OCI-LY1 (cell line): ENCODE measurements around the gene SESN1.

Experiments used
- H2AFZ ChIP-seq: fragments of 200-600 bp; sonication (generic), shearing (Covaris generic); 2 replicates; pipeline ENCODE4 v1.6.0; 2014; ENCODE audit warnings: antibody characterized with exemption, mild to moderate bottlenecking, low read length
- H3F3A ChIP-seq: fragments of 200-600 bp; sonication (generic), shearing (Covaris generic); 2 replicates; pipeline ENCODE4 v1.6.0; 2014; ENCODE audit warnings: mild to moderate bottlenecking, antibody characterized with exemption, low read length, moderate library complexity; ENCODE audit not compliant: insufficient read depth
- H3K27ac ChIP-seq: fragments of 200-600 bp; sonication (generic); 2 replicates; pipeline ENCODE4 v1.5.1; 2014; ENCODE audit warnings: low read length, mixed run types, mild to moderate bottlenecking, low read depth; ENCODE audit not compliant: poor library complexity, severe bottlenecking
- H3K27me3 ChIP-seq: fragments of 200-600 bp; sonication (generic); 2 replicates; pipeline ENCODE4 v1.6.0; 2014; ENCODE audit warnings: antibody characterized with exemption, mild to moderate bottlenecking, low read length, moderate library complexity; ENCODE audit not compliant: insufficient read depth
- H3K36me3 ChIP-seq: fragments of 200-600 bp; sonication (generic); 2 replicates; pipeline ENCODE4 v1.6.1; 2014; ENCODE audit warnings: mild to moderate bottlenecking, antibody characterized with exemption, low read length, moderate library complexity, mixed read lengths; ENCODE audit not compliant: insufficient read depth
- H3K4me1 ChIP-seq: fragments of 200-600 bp; sonication (generic); 2 replicates; pipeline ENCODE4 v1.5.1; 2014; ENCODE audit warnings: mild to moderate bottlenecking, low read length, moderate library complexity; ENCODE audit not compliant: insufficient read depth, severe bottlenecking
- H3K4me2 ChIP-seq: fragments of 200-600 bp; sonication (generic), shearing (Covaris generic); 2 replicates; pipeline ENCODE4 v1.6.1; 2014; ENCODE audit warnings: low read length
- H3K4me3 ChIP-seq: fragments of 200-600 bp; sonication (generic); 2 replicates; pipeline ENCODE4 v1.5.1; 2014; ENCODE audit warnings: low read length, low read depth, mild to moderate bottlenecking, mixed read lengths; ENCODE audit not compliant: poor library complexity, severe bottlenecking
- H3K79me2 ChIP-seq: fragments of 200-600 bp; shearing (Covaris generic); 2 replicates; pipeline ENCODE4 v1.6.1; 2016; ENCODE audit warnings: mixed run types, low read length, mixed read lengths; ENCODE audit not compliant: insufficient read depth
- H3K9ac ChIP-seq: fragments of 200-600 bp; sonication (generic), shearing (Covaris generic); 2 replicates; pipeline ENCODE4 v1.6.1; 2014; ENCODE audit warnings: mild to moderate bottlenecking, low read length, mixed read lengths
- H3K9me2 ChIP-seq: fragments of 200-600 bp; sonication (generic), shearing (Covaris generic); 2 replicates; pipeline ENCODE4 v1.6.1; 2014; ENCODE audit warnings: low read depth, mild to moderate bottlenecking, low read length, mixed read lengths
- H3K9me3 ChIP-seq: fragments of 200-600 bp; shearing (Covaris generic); 2 replicates; pipeline ENCODE4 v1.6.1; 2014; ENCODE audit warnings: low read length, mixed read lengths
- H4K20me1 ChIP-seq: fragments of 200-600 bp; sonication (generic), shearing (Covaris generic); 2 replicates; pipeline ENCODE4 v1.6.0; 2016; ENCODE audit warnings: mild to moderate bottlenecking, low read length; ENCODE audit not compliant: insufficient read depth
- EZH2 ChIP-seq: fragments of 200-600 bp; sonication (generic), shearing (Covaris generic); IDR thresholded peaks from 2 replicates; pipeline ENCODE4 v1.8.0; 2017; ENCODE audit warnings: borderline replicate concordance, mixed run types, mild to moderate bottlenecking, antibody characterized with exemption, low read length, moderate library complexity, mixed read lengths
- TF ChIP-seq, protein P1 (sequence below): fragments of 200-600 bp; sonication (generic), shearing (Covaris generic); IDR thresholded peaks from 2 replicates; pipeline ENCODE4 v1.5.1; 2017; ENCODE audit warnings: mild to moderate bottlenecking, antibody characterized with exemption, low read length, moderate library complexity, mixed read lengths

SESN1 gene

GRCh38 chr6:108945681-108946159 is 148.9 kb downstream of the SESN1 start:
- Histone ChIP-seq H3K4me3 (no peak overlapping the region), H3K9ac (no peak overlapping the region), H3K9me3 (no peaks in the 10 kb centered on the region), H3K27ac (no peak overlapping the region), H3F3A (no peaks in the 10 kb centered on the region), H4K20me1 (no peaks in the 10 kb centered on the region), H3K36me3 (no peaks in the 10 kb centered on the region), H3K27me3 (no peaks in the 10 kb centered on the region; the same call in 1 of the 2 replicates), H2AFZ (no peak overlapping the region), H3K79me2 (no peaks in the 10 kb centered on the region), H3K4me1 (peaks cover 36% of the 10 kb centered on the region), H3K4me2 (no peak overlapping the region), H3K9me2 (no peaks in the 10 kb centered on the region)
- TF ChIP-seq EZH2: no peak
- TF ChIP-seq, protein P1, sequence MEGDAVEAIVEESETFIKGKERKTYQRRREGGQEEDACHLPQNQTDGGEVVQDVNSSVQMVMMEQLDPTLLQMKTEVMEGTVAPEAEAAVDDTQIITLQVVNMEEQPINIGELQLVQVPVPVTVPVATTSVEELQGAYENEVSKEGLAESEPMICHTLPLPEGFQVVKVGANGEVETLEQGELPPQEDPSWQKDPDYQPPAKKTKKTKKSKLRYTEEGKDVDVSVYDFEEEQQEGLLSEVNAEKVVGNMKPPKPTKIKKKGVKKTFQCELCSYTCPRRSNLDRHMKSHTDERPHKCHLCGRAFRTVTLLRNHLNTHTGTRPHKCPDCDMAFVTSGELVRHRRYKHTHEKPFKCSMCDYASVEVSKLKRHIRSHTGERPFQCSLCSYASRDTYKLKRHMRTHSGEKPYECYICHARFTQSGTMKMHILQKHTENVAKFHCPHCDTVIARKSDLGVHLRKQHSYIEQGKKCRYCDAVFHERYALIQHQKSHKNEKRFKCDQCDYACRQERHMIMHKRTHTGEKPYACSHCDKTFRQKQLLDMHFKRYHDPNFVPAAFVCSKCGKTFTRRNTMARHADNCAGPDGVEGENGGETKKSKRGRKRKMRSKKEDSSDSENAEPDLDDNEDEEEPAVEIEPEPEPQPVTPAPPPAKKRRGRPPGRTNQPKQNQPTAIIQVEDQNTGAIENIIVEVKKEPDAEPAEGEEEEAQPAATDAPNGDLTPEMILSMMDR: no peak

DNA sequence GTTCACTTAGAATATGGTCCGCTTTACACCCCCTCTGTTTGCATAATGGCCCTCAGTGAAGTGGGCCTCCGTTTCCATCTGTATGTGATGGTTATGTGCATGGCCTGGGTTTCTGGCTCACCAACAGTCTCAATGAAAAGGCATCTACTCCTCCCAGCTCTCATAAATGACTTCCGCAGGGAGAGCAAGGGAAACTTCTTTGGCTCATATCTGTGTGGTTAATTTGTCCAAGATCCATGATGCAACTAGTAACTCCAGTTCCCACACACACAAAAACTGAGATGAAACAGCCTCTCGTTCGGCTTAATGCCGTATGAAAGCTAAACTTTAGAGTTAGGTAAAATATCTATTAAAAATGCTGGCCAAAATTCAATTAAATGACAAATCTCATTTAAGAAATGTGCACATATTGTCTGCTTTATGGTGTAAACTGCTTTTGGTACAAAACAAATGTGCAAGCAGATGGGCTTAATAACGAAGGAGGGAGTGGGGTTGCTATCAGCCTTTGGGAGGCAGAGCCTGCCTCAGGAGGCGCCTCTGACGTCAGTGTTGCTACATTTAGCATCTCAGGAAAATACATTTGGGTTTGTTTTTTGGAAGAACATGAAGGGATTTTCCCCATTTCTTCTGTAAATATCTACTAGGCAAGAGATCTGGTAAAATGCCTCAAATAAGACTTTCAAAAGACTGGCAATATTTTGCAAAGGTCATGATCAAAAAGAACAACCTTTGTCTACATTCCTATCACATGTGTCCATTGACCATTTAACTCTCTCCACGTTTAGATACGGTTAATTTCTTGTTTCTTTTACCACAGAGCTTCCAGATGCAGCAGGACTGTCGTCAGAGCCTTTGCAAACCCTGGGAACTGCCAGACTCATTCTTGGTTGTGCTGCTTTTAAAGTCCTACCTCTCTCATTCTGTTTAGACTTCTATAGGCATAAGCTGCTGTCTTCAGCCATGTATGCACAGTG is 149.7 kb downstream of the SESN1 start:
- no peaks in the 10 kb centered on the region for H3F3A ChIP-seq
- no peak overlapping the region for H3K27ac ChIP-seq
- H3K9me2 ChIP-seq: no peaks in the 10 kb centered on the region
- H3K9ac ChIP-seq: no peak overlapping the region
- no peak overlapping the region for H3K4me3 ChIP-seq
- no peak for TF ChIP-seq EZH2
- TF ChIP-seq, protein P1: no peak
- H3K9me3 ChIP-seq: no peaks in the 10 kb centered on the region
- no peaks in the 10 kb centered on the region; the same call in 1 of the 2 replicates for H3K27me3 ChIP-seq
- H3K36me3 ChIP-seq: no peaks in the 10 kb centered on the region
- no peak overlapping the region for H3K4me2 ChIP-seq
- H2AFZ ChIP-seq: no peak overlapping the region
- peaks cover 39% of the 10 kb centered on the region for H3K4me1 ChIP-seq
- H4K20me1 ChIP-seq: no peaks in the 10 kb centered on the region
- no peaks in the 10 kb centered on the region for H3K79me2 ChIP-seq

DNA sequence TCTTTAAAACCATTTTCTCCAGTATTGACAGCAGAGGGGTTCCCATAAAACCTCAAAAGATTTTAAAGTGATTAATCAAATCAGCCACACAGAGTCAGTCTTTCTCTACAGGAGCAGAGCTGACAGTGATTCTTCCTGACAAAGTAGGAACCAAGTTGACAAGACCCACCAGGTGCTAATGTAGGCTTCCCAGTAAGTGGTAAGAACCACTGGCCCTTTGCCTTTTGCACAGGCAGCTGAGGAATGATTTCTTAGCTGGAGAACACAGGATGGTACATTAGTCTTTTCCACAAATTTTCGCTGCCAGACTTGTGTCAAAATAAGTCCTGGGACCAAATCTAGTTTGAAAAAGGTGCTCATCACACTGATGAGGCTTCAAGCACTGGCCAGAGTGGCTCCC is 150.6 kb downstream of the SESN1 start:
- no peaks in the 10 kb centered on the region for H3K36me3 ChIP-seq
- no peaks in the 10 kb centered on the region for H3K9me3 ChIP-seq
- no peak overlapping the region for H3K4me2 ChIP-seq
- no peak overlapping the region for H2AFZ ChIP-seq
- TF ChIP-seq, protein P1: no peak
- TF ChIP-seq EZH2: no peak
- no peak overlapping the region for H3K9ac ChIP-seq
- H3K79me2 ChIP-seq: no peaks in the 10 kb centered on the region
- H3K27ac ChIP-seq: no peak overlapping the region
- H3K9me2 ChIP-seq: no peaks in the 10 kb centered on the region
- H3K27me3 ChIP-seq: no peaks in the 10 kb centered on the region; the same call in 1 of the 2 replicates
- no peak overlapping the region for H3K4me3 ChIP-seq
- peaks cover 39% of the 10 kb centered on the region for H3K4me1 ChIP-seq
- no peaks in the 10 kb centered on the region for H4K20me1 ChIP-seq
- no peaks in the 10 kb centered on the region for H3F3A ChIP-seq
